BJ (cell line): ENCODE data around the gene ERI2. TPM values are rescaled to one million over a fixed set of nuclear protein-coding genes. Genes with fewer than 3 reads are reported as not detected.
A peak's percentile ranks its signal among the peaks of the same experiment; 100 is the strongest.

Experiments
- CTCF ChIA-PET: fragments of 350-600 bp; formaldehyde crosslinking; extraction: SDS; loops from one replicate; lab custom pipeline; 2021; ENCODE audit warnings: antibody characterized with exemption, inconsistent platforms; lab: Yijun Ruan, JAX
- POLR2A ChIA-PET: fragments of 300-600 bp; sonication (Branson Sonifier 250); formaldehyde crosslinking; extraction: SDS; loops from one replicate; lab custom pipeline; 2021; ENCODE audit warnings: antibody characterized with exemption; lab: Charles Lee
- DNase-seq: peaks from one replicate; pipeline ENCODE4 v3.0.0-alpha.2; 2011; ENCODE audit warnings: low read depth
- H3K27me3 ChIP-seq: 2 replicates; pipeline ENCODE4 v1.6.0; 2011; ENCODE audit warnings: low read length; ENCODE audit not compliant: control insufficient read depth, insufficient read depth
- H3K36me3 ChIP-seq: 2 replicates; pipeline ENCODE4 v1.5.1; 2011; ENCODE audit warnings: low read length; ENCODE audit not compliant: control insufficient read depth, insufficient read depth
- H3K4me3 ChIP-seq: 2 replicates; pipeline ENCODE4 v1.5.1; 2011; ENCODE audit warnings: low read depth, mild to moderate bottlenecking, control low read depth, low read length
- CTCF ChIP-seq: IDR thresholded peaks from 2 replicates; pipeline ENCODE4 v1.5.1; 2011; ENCODE audit warnings: low read depth, mild to moderate bottlenecking, control low read depth, inconsistent platforms, low read length, moderate library complexity; ENCODE audit not compliant: insufficient read depth
- polyA plus RNA-seq: library from polyadenylated mRNA; depleted of rRNA; stranded (reverse); fragments of >200 nt; gene quantifications from 2 replicates; pipeline ENCODE4 v1.2.3, GENCODE V29; 2011

Gene ERI2
- polyA plus RNA-seq, 1 experiment, result 7.4 TPM

- TF ChIP-seq CTCF, result no peak
- ChIA-PET CTCF (no interaction called here), POLR2A (no interaction called here)
- Histone ChIP-seq H3K4me3 (no peak overlapping the region), H3K36me3 (no peaks in the 10 kb centered on the region), H3K27me3 (no peaks in the 10 kb centered on the region)
- no peak for DNase-seq
Observed at GRCh38 chr16:20801278-20801677, 5.0 kb downstream of the ERI2 start.

GRCh38 chr16:20799599-20799998 lies 6.7 kb downstream of the ERI2 start:
- no peaks in the 10 kb centered on the region for H3K27me3 ChIP-seq
- no peak overlapping the region for H3K4me3 ChIP-seq
- CTCF ChIA-PET, result interaction anchor here (0.6 to 1.4 kb wide), 3 partner anchors 13 to 285 kb away, joined by 3 to 4 read pairs (median 3); no protein-coding TSS in a partner anchor
- POLR2A ChIA-PET, result no interaction called here
- DNase-seq, result no peak
- TF ChIP-seq CTCF, result peak; percentile 42
- H3K36me3 ChIP-seq, result no peaks in the 10 kb centered on the region

GRCh38 chr16:20798364-20798763 lies 7.9 kb downstream of the ERI2 start:
- POLR2A ChIA-PET, result no interaction called here

GRCh38 chr16:20791923-20792612 lies 14.2 kb downstream of the ERI2 start:
- TF ChIP-seq CTCF, result no peak
- H3K4me3 ChIP-seq, result no peak overlapping the region
- H3K36me3 ChIP-seq, result no peaks in the 10 kb centered on the region
- ChIA-PET POLR2A (no interaction called here), CTCF (interaction anchor here (0.9 to 7.1 kb wide), 4 partner anchors 9 to 309 kb away, joined by 3 to 41 read pairs (median 4); partner anchors contain the start of genes ERI2 and REXO5)
- no peak for DNase-seq
- no peaks in the 10 kb centered on the region for H3K27me3 ChIP-seq

More at GRCh38 chr16:20798364-20798763, 7.9 kb downstream of the ERI2 start:
- Histone ChIP-seq H3K27me3 (no peaks in the 10 kb centered on the region), H3K36me3 (no peaks in the 10 kb centered on the region), H3K4me3 (no peak overlapping the region)
- TF ChIP-seq CTCF, result no peak
- DNase-seq, result no peak
- CTCF ChIA-PET, result interaction anchor here (1.4 kb wide), 2 partner anchors 21 to 286 kb away, joined by 3 to 4 read pairs; no protein-coding TSS in a partner anchor

- Histone ChIP-seq H3K4me3 (no peak overlapping the region), H3K27me3 (no peaks in the 10 kb centered on the region), H3K36me3 (no peaks in the 10 kb centered on the region)
- TF ChIP-seq CTCF, result no peak
- CTCF ChIA-PET, result interaction anchor here (1.2 to 7.1 kb wide), 2 partner anchors 13 to 295 kb away, joined by 3 to 41 read pairs; no protein-coding TSS in a partner anchor
- no peak for DNase-seq
- POLR2A ChIA-PET, result no interaction called here
Observed at GRCh38 chr16:20789130-20789529, 17.1 kb downstream of the ERI2 start.
